ENCODE results near the gene PIK3CB.

DNA sequence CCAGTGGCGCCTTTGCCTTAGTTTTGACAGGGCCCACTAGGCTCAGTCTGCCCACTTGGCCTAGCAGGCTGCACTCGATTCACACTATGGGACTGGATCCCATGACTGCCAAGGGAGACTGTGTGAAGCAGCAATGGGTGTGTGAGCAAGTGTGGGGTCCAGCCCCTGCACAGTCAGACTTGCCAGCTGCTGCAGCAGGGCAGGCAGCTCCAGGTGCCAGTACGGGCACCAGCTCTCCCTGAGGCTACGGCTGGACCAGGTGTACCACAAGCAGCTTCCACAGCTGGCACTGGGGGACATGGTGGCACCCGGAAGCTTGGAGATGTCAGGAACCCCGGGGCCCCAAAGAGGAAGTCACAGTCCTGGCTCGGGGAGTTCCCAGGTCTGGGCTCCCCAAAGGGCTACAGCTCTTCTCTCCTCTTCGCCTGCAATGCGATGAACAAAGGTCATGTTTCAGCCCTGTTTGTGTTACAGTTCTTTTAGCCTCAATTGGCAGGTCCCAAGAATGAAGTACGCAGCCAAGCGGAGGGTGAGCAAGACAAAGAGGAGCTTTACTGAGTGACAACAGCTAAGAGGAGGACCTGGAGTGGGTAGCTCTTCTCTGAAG lies 67.1 kb downstream of the PIK3CB start:
- TF ChIP-seq, protein P1, sequence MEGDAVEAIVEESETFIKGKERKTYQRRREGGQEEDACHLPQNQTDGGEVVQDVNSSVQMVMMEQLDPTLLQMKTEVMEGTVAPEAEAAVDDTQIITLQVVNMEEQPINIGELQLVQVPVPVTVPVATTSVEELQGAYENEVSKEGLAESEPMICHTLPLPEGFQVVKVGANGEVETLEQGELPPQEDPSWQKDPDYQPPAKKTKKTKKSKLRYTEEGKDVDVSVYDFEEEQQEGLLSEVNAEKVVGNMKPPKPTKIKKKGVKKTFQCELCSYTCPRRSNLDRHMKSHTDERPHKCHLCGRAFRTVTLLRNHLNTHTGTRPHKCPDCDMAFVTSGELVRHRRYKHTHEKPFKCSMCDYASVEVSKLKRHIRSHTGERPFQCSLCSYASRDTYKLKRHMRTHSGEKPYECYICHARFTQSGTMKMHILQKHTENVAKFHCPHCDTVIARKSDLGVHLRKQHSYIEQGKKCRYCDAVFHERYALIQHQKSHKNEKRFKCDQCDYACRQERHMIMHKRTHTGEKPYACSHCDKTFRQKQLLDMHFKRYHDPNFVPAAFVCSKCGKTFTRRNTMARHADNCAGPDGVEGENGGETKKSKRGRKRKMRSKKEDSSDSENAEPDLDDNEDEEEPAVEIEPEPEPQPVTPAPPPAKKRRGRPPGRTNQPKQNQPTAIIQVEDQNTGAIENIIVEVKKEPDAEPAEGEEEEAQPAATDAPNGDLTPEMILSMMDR (IDR thresholded peaks at IDR 0.05; ENCODE audit: insufficient read depth, low read length, poor library complexity, severe bottlenecking), result no peak
- TF ChIP-seq EZH2phosphoT487 (conservative IDR thresholded peaks at IDR 0.05; ENCODE audit: low read length), result no peak
